HepG2 (cell line): ENCODE results near the gene APRT. TPM values are rescaled to one million over a fixed set of nuclear protein-coding genes. Genes with fewer than 3 reads are reported as not detected.
A peak's percentile ranks its signal among the peaks of the same experiment; 100 is the strongest.

Experiments used
- ATAD3A ChIP-seq: sonication (generic); formaldehyde crosslinking; IDR thresholded peaks from 2 replicates; pipeline ENCODE4 v1.4.0; 2020; ENCODE audit warnings: missing genetic modification reagents
- ATRX ChIP-seq: sonication (generic); formaldehyde crosslinking; IDR thresholded peaks from 2 replicates; pipeline ENCODE4 v1.4.0; 2020; ENCODE audit warnings: missing genetic modification reagents, borderline replicate concordance
- CBX1 ChIP-seq: IDR thresholded peaks from one replicate; pipeline ENCODE4 v1.6.1; 2016; ENCODE audit warnings: antibody characterized with exemption, low read depth
- CENPT ChIP-seq: sonication (generic); formaldehyde crosslinking; IDR thresholded peaks from 2 replicates; pipeline ENCODE4 v1.8.0; 2022; ENCODE audit warnings: low read depth, mild to moderate bottlenecking, moderate library complexity, missing genetic modification reagents
- ETV6 ChIP-seq: sonication (generic); formaldehyde crosslinking; conservative IDR thresholded peaks from 2 replicates; pipeline ENCODE4 v1.4.0; 2020; ENCODE audit warnings: missing genetic modification reagents
- FOXO1 ChIP-seq: sonication (generic); formaldehyde crosslinking; IDR thresholded peaks from 2 replicates; pipeline ENCODE4 v1.4.0; 2020; ENCODE audit warnings: missing genetic modification reagents
- HNRNPLL ChIP-seq: fragments of 200-400 bp; formaldehyde crosslinking; IDR thresholded peaks from 2 replicates; pipeline ENCODE4 v1.6.1; 2017; ENCODE audit warnings: mild to moderate bottlenecking, low read depth, low read length; ENCODE audit not compliant: poor library complexity, severe bottlenecking
- HOXA3 ChIP-seq: sonication (generic); formaldehyde crosslinking; IDR thresholded peaks from 2 replicates; pipeline ENCODE4 v1.5.0; 2020; ENCODE audit warnings: missing genetic modification reagents
- LCORL ChIP-seq, 2 experiments: fragments of 450-650 bp in 1 of 2; sonication (generic) in 1 of 2; formaldehyde crosslinking in 1 of 2; IDR thresholded peaks; 2 replicates each; pipeline versions ENCODE4 v1.5.0 to v1.6.1; 2017 to 2020; ENCODE audit warnings: antibody characterized with exemption in 1 of 2, missing genetic modification reagents in 1 of 2
- NAIF1 ChIP-seq: sonication (generic); formaldehyde crosslinking; IDR thresholded peaks from 2 replicates; pipeline ENCODE4 v1.5.0; 2020; ENCODE audit warnings: mild to moderate bottlenecking, missing genetic modification reagents, borderline replicate concordance
- NONO ChIP-seq, 2 experiments: fragments of 450-650 bp in 1 of 2; sonication (generic) in 1 of 2; formaldehyde crosslinking in 1 of 2; IDR thresholded peaks in 1 of 2; conservative IDR thresholded peaks in 1 of 2; 2 replicates each; pipeline versions ENCODE4 v1.6.1 to v1.8.0; 2017 to 2022; ENCODE audit warnings: mild to moderate bottlenecking in 1 of 2, missing genetic modification reagents in 1 of 2, moderate library complexity in 1 of 2
- ZNF207 ChIP-seq: fragments of 450-650 bp; IDR thresholded peaks from 2 replicates; pipeline ENCODE4 v1.6.1; 2016; ENCODE audit warnings: antibody characterized with exemption, borderline replicate concordance
- ZNF260 ChIP-seq: sonication (generic); formaldehyde crosslinking; IDR thresholded peaks from 2 replicates; pipeline ENCODE4 v1.4.0; 2020; ENCODE audit warnings: missing genetic modification reagents, low read depth, mild to moderate bottlenecking, borderline replicate concordance
- ZNF33B ChIP-seq: sonication (generic); formaldehyde crosslinking; IDR thresholded peaks from 2 replicates; pipeline ENCODE4 v1.5.1; 2020; ENCODE audit warnings: mild to moderate bottlenecking, missing genetic modification reagents
- ZNF598 ChIP-seq: sonication (generic); formaldehyde crosslinking; IDR thresholded peaks from 2 replicates; pipeline ENCODE4 v1.5.1; 2020; ENCODE audit warnings: mild to moderate bottlenecking, missing genetic modification reagents, borderline replicate concordance
- ZNF720 ChIP-seq: sonication (generic); formaldehyde crosslinking; IDR thresholded peaks from 2 replicates; pipeline ENCODE4 v1.4.0; 2020; ENCODE audit warnings: missing genetic modification reagents
- ZNF850 ChIP-seq: sonication (generic); formaldehyde crosslinking; conservative IDR thresholded peaks from 2 replicates; pipeline ENCODE4 v1.9.0; 2021; ENCODE audit warnings: mild to moderate bottlenecking, missing genetic modification reagents
- polyA plus RNA-seq, 8 experiments: library from polyadenylated mRNA; depleted of rRNA in 3 of 8; stranded (reverse) in 7 of 8; unstranded in 1 of 8; fragments of >200 nt; fragmentation: Illumina TruSeq in 4 of 8; extraction: Trizol in 4 of 8; gene quantifications; 2 replicates each; pipeline versions ENCODE4 v1.2.1 to v1.2.3, GENCODE V29; 2011 to 2016; ENCODE audit warnings: low read depth in 4 of 8, missing spikeins in 1 of 8, mixed read lengths in 1 of 8; ENCODE audit not compliant: insufficient read depth in 1 of 8
- total RNA-seq, 5 experiments: library from RNA; depleted of rRNA; stranded (reverse); fragments of >200 nt; fragmentation: Illumina TruSeq; extraction: Trizol; gene quantifications; 2 replicates each; pipeline ENCODE4 v1.2.3, GENCODE V29; 2016; ENCODE audit warnings: low read depth in 1 of 5
- TF ChIP-seq, protein P1 (sequence below): sonication (generic); formaldehyde crosslinking; IDR thresholded peaks from 2 replicates; pipeline ENCODE4 v1.5.0; 2020; ENCODE audit warnings: mild to moderate bottlenecking, missing genetic modification reagents, borderline replicate concordance
- TF ChIP-seq, protein P2 (sequence below): sonication (generic); formaldehyde crosslinking; IDR thresholded peaks from 2 replicates; pipeline ENCODE4 v1.4.0; 2020; ENCODE audit warnings: missing genetic modification reagents, borderline replicate concordance
- TF ChIP-seq, protein P3 (sequence below): sonication (generic); formaldehyde crosslinking; IDR thresholded peaks from 2 replicates; pipeline ENCODE4 v1.5.1; 2020; ENCODE audit warnings: mild to moderate bottlenecking, moderate library complexity, missing genetic modification reagents

The APRT gene
- total and polyA plus RNA-seq, 2 of the 13 experiments (the other 11 are each of a cell fraction or from before 2014, with no cell fraction given) = 155 to 242 TPM

DNA sequence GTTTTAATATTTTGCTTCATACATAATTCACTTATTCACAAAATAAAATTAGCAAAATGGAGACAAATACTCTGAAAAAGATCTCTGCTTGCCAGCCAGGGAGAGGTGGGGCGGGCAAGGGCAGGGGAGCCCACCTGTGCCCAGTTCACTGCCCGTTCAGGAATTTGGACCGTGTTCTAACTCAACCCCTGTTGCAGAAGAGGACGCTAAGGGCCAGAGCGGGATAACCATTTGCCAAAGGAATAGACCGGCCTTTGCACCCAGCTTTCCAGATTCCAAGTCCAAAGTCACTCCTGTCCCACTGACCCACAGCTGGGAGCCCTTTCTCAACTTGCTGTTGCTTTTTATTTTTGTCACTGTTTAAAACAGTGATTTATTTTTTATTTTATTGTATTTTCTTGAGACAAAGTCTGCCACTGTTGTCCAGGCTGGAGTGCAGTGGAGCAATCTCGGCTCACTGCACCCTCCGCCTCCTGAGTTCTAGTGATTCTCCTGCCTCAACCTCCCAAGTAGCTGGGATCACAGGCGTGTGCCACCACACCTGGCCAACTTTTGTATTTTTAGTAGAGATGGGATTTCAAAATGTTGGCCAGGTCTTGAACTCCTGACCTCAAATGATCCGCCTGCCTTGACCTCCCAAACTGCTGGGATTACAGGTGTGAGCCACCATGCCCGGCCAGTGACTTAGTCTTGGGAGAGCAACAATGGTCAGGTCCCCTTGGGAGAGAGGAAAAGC lies 24.0 kb downstream of the APRT start (continued):
- TF ChIP-seq, protein P1, sequence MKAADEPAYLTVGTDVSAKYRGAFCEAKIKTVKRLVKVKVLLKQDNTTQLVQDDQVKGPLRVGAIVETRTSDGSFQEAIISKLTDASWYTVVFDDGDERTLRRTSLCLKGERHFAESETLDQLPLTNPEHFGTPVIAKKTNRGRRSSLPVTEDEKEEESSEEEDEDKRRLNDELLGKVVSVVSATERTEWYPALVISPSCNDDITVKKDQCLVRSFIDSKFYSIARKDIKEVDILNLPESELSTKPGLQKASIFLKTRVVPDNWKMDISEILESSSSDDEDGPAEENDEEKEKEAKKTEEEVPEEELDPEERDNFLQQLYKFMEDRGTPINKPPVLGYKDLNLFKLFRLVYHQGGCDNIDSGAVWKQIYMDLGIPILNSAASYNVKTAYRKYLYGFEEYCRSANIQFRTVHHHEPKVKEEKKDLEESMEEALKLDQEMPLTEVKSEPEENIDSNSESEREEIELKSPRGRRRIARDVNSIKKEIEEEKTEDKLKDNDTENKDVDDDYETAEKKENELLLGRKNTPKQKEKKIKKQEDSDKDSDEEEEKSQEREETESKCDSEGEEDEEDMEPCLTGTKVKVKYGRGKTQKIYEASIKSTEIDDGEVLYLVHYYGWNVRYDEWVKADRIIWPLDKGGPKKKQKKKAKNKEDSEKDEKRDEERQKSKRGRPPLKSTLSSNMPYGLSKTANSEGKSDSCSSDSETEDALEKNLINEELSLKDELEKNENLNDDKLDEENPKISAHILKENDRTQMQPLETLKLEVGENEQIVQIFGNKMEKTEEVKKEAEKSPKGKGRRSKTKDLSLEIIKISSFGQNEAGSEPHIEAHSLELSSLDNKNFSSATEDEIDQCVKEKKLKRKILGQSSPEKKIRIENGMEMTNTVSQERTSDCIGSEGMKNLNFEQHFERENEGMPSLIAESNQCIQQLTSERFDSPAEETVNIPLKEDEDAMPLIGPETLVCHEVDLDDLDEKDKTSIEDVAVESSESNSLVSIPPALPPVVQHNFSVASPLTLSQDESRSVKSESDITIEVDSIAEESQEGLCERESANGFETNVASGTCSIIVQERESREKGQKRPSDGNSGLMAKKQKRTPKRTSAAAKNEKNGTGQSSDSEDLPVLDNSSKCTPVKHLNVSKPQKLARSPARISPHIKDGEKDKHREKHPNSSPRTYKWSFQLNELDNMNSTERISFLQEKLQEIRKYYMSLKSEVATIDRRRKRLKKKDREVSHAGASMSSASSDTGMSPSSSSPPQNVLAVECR = peak; percentile 39; the same call in 1 of the 2 replicates
- TF ChIP-seq FOXO1 (peak; percentile 42; the same call in 1 of the 2 replicates), ZNF598 (CRISPR knock-in tag) (no peak), ZNF720 (CRISPR knock-in tag) (no peak), HOXA3 (peak; percentile 52; the same call in 1 of the 2 replicates), ZNF207 (no peak), LCORL (IDR thresholded peaks at IDR 0.05) (no peak), LCORL (CRISPR knock-in tag; IDR thresholded peaks at IDR 0.05) (peak; percentile 74; the same call in 1 of the 2 replicates), ZNF850 (CRISPR knock-in tag) (no peak), ATRX (CRISPR knock-in tag) (no peak), HNRNPLL (no peak), CBX1 (no peak), ETV6 (CRISPR knock-in tag) (no peak), NONO (IDR thresholded peaks at IDR 0.05) (no peak), NONO (CRISPR knock-in tag; conservative IDR thresholded peaks at IDR 0.05) (no peak), ZNF33B (CRISPR knock-in tag) (no peak), ATAD3A (no peak), CENPT (CRISPR knock-in tag) (no peak), ZNF260 (CRISPR knock-in tag) (no peak), NAIF1 (CRISPR knock-in tag) (no peak)
- TF ChIP-seq, protein P2, sequence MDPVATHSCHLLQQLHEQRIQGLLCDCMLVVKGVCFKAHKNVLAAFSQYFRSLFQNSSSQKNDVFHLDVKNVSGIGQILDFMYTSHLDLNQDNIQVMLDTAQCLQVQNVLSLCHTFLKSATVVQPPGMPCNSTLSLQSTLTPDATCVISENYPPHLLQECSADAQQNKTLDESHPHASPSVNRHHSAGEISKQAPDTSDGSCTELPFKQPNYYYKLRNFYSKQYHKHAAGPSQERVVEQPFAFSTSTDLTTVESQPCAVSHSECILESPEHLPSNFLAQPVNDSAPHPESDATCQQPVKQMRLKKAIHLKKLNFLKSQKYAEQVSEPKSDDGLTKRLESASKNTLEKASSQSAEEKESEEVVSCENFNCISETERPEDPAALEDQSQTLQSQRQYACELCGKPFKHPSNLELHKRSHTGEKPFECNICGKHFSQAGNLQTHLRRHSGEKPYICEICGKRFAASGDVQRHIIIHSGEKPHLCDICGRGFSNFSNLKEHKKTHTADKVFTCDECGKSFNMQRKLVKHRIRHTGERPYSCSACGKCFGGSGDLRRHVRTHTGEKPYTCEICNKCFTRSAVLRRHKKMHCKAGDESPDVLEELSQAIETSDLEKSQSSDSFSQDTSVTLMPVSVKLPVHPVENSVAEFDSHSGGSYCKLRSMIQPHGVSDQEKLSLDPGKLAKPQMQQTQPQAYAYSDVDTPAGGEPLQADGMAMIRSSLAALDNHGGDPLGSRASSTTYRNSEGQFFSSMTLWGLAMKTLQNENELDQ (CRISPR knock-in tag) = no peak
- TF ChIP-seq, protein P3, sequence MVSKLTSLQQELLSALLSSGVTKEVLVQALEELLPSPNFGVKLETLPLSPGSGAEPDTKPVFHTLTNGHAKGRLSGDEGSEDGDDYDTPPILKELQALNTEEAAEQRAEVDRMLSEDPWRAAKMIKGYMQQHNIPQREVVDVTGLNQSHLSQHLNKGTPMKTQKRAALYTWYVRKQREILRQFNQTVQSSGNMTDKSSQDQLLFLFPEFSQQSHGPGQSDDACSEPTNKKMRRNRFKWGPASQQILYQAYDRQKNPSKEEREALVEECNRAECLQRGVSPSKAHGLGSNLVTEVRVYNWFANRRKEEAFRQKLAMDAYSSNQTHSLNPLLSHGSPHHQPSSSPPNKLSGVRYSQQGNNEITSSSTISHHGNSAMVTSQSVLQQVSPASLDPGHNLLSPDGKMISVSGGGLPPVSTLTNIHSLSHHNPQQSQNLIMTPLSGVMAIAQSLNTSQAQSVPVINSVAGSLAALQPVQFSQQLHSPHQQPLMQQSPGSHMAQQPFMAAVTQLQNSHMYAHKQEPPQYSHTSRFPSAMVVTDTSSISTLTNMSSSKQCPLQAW (CRISPR knock-in tag) = no peak
